K562 (cell line): Measurements from ENCODE around the gene PYM1. TPM values are rescaled to one million over a fixed set of nuclear protein-coding genes. Genes with fewer than 3 reads are reported as not detected.
"Not testable (repeated sequence)": the region's sequence is repeated elsewhere in the genome, so short reads cannot be mapped to it uniquely, and the experiment has no call there.

Experiments used
- ATAC-seq: fragments of 200-7000 bp; cut with Tn5 transposase; 3 replicates; pipeline ENCODE4 v1.9.1; 2020; ENCODE audit warnings: moderate library complexity
- BruUV-seq: library from RNA; stranded (reverse); fragments of 400-500 nt; replicated peaks from 2 replicates; lab custom pipeline; 2021; lab: Mats Ljungman, UMichigan
- CTCF ChIA-PET: fragments of 300-600 bp; formaldehyde crosslinking; extraction: SDS; loops from one replicate; lab custom pipeline; 2021; ENCODE audit warnings: low intra/inter-chr PET ratio; lab: Yijun Ruan, JAX
- POLR2A ChIA-PET: fragments of 300-600, 350-650 bp; sonication (Branson Sonifier 250); formaldehyde crosslinking; extraction: SDS; loops from one replicate; lab custom pipeline; 2021; ENCODE audit warnings: antibody characterized with exemption, inconsistent platforms; lab: Yijun Ruan, JAX
- DNase-seq, 4 experiments: peaks; one replicate each; pipeline versions ENCODE4 v3.0.0 to v3.0.0-alpha.2; 2011 to 2018; ENCODE audit warnings: low spot score in 3 of 4, mixed read lengths in 3 of 4; ENCODE audit errors: extremely low read depth in 1 of 4
- FAIRE-seq: peaks from 2 replicates; lab custom pipeline; 2011; peaks lifted over from hg19 to GRCh38; lab: Jason Lieb, UNC
- H2AFZ ChIP-seq: 2 replicates; pipeline ENCODE4 v1.6.0; 2011; ENCODE audit warnings: low read depth, low read length, control low read depth, inconsistent platforms
- H3K27ac ChIP-seq: fragments of 200-600 bp; 3 replicates; pipeline ENCODE4 v1.8.0; 2011; ENCODE audit warnings: low read depth, mild to moderate bottlenecking, control low read depth, inconsistent platforms, low read length, moderate library complexity, mixed read lengths; ENCODE audit errors: extremely low read depth
- H3K27me3 ChIP-seq, 2 experiments: fragments of 300-600 bp in 1 of 2; 2 replicates in 1 of 2; 3 replicates in 1 of 2; pipeline versions ENCODE4 v1.6.0 to v1.8.0; 2011; ENCODE audit warnings: inconsistent platforms in 2 of 2, low read length in 2 of 2, mild to moderate bottlenecking in 1 of 2, mixed read lengths in 1 of 2, moderate library complexity in 1 of 2; ENCODE audit not compliant: control insufficient read depth in 2 of 2, insufficient read depth in 2 of 2
- H3K36me3 ChIP-seq: fragments of 300-600 bp; 3 replicates; pipeline ENCODE4 v1.8.0; 2011; ENCODE audit warnings: mild to moderate bottlenecking, low read length, inconsistent platforms; ENCODE audit not compliant: control insufficient read depth, insufficient read depth
- H3K4me1 ChIP-seq, 2 experiments: fragments of 200-600 bp in 1 of 2; replicated peaks in 1 of 2; 2 replicates in 1 of 2; 3 replicates in 1 of 2; pipeline versions ENCODE4 v1.5.1 to v1.8.0; 2011; ENCODE audit warnings: inconsistent platforms in 2 of 2, low read length in 2 of 2, mild to moderate bottlenecking in 1 of 2, mixed read lengths in 1 of 2, moderate library complexity in 1 of 2; ENCODE audit not compliant: control insufficient read depth in 2 of 2, insufficient read depth in 2 of 2
- H3K4me2 ChIP-seq: 2 replicates; pipeline ENCODE4 v1.6.1; 2011; ENCODE audit warnings: low read length, control low read depth, inconsistent platforms, mixed read lengths; ENCODE audit not compliant: insufficient read depth
- H3K4me3 ChIP-seq: fragments of 200-600 bp; sonication (generic), shearing (Covaris generic); 2 replicates; pipeline ENCODE4 v1.5.1; 2016; ENCODE audit warnings: control low read depth, inconsistent platforms
- H3K79me2 ChIP-seq: fragments of 200-600 bp; 3 replicates; pipeline ENCODE4 v1.8.0; 2011; ENCODE audit warnings: low read length, inconsistent platforms; ENCODE audit not compliant: control insufficient read depth, insufficient read depth
- H3K9ac ChIP-seq, 2 experiments: 2 replicates each; pipeline versions ENCODE4 v1.6.0 to v1.6.1; 2011; ENCODE audit warnings: low read depth in 2 of 2, low read length in 2 of 2, control low read depth in 1 of 2, inconsistent platforms in 1 of 2, mild to moderate bottlenecking in 1 of 2, mixed read lengths in 1 of 2; ENCODE audit not compliant: insufficient read depth in 1 of 2
- H3K9me1 ChIP-seq: one replicate; pipeline ENCODE4 v1.6.0; 2011; ENCODE audit warnings: inconsistent platforms, mild to moderate bottlenecking, low read length, moderate library complexity; ENCODE audit not compliant: control insufficient read depth, insufficient read depth
- H3K9me3 ChIP-seq: replicated peaks from 2 replicates; pipeline ENCODE4 v1.5.1; 2011; ENCODE audit warnings: low read depth, low read length, inconsistent platforms; ENCODE audit not compliant: control insufficient read depth, insufficient read depth
- H4K20me1 ChIP-seq: replicated peaks from 2 replicates; pipeline ENCODE4 v1.6.1; 2011; ENCODE audit warnings: low read length, inconsistent platforms, mixed read lengths; ENCODE audit not compliant: control insufficient read depth, insufficient read depth
- CBX3 ChIP-seq, 2 experiments: IDR thresholded peaks; 1 replicate in 1 of 2; 2 replicates in 1 of 2; pipeline ENCODE4 v1.6.1; 2012; ENCODE audit warnings: inconsistent platforms in 2 of 2, low read length in 2 of 2, borderline replicate concordance in 1 of 2, control low read depth in 1 of 2
- PHB2 ChIP-seq: fragments of 450-650 bp; IDR thresholded peaks from 2 replicates; pipeline ENCODE4 v1.6.1; 2017; ENCODE audit warnings: low read depth
- TRIM28 ChIP-seq: fragments of 450-650 bp; IDR thresholded peaks from 2 replicates; pipeline ENCODE4 v1.6.1; 2017
- ZNF121 ChIP-seq: sonication (generic); formaldehyde crosslinking; conservative IDR thresholded peaks from 2 replicates; pipeline ENCODE4 v1.8.0; 2022; ENCODE audit warnings: missing genetic modification reagents
- WGBS: fragments of 100-300 bp; shearing (Covaris generic); methylation state at CpG from one replicate; pipeline ENCODE4 v1.1.6; 2016; ENCODE audit warnings: low coverage, mixed read lengths; ENCODE audit not compliant: insufficient coverage; ENCODE audit errors: missing lambda C conversion rate; 5-methylcytosine and 5-hydroxymethylcytosine counted together
- in situ Hi-C: fragments of 300-500 bp; cut with MboI; formaldehyde crosslinking; loops from 4 replicates; pipeline ENCODE4 v1.15.0; 2018; ENCODE audit warnings: inconsistent platforms, mixed read lengths
- intact Hi-C: fragments of 100-400 bp; cut with micrococcal nuclease; formaldehyde crosslinking; loops from 2 replicates; pipeline ENCODE4 v1.14.2; 2022
- polyA plus RNA-seq, 8 experiments: library from polyadenylated mRNA; depleted of rRNA in 4 of 8; stranded (reverse) in 5 of 8; unstranded in 3 of 8; fragments of >200 nt; fragmentation: Nextera tagmentation in 2 of 8; fragmentation: Illumina TruSeq in 1 of 8; extraction: Ambion mirVana in 2 of 8; extraction: Trizol in 1 of 8; gene quantifications; 2 replicates each; pipeline versions ENCODE4 v1.2.1 to v1.2.3, GENCODE V29; 2011 to 2014; ENCODE audit warnings: inconsistent platforms in 1 of 8, missing spikeins in 1 of 8
- total RNA-seq, 7 experiments: library from RNA; depleted of rRNA in 6 of 7; stranded (reverse); fragments of >200 nt in 6 of 7; fragmentation: Illumina TruSeq in 2 of 7; extraction: Trizol in 2 of 7; gene quantifications; 2 replicates each; pipeline versions ENCODE4 v1.2.1 to v1.2.3, GENCODE V29; 2011 to 2021; ENCODE audit warnings: low replicate concordance in 1 of 7

PYM1 gene
- total and polyA plus RNA-seq, 9 of the 15 experiments (the other 6 are each of a cell fraction or from before 2014, with no cell fraction given): 29.0 to 51.3 (median 34.1) TPM

DNA sequence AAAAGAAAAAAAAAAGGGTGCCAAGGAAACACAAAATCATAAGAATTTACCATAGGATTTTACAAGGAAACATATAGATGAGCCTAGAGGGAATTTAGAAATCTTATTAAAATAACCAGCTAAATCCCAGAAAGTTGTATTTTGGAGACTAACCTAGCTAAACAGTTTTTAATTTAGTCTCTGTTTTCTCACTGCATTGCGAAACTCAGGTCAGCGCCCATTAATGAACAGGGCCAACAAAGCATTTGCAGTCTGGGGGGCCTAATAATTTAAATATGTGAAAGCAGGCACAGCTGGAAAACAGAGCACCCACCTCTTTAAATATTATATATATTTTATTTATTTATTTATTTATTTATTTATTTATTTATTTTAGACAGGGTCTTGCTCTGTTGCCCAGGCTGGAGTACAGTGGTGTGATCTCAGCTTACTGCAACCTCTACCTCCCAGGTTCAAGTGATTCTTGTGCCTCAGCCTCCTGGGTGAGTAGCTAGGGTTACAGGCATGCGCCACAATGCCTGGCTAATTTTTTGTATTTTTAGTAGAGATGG is 61.2 kb downstream of the PYM1 start:
- DNase-seq, H3K36me3 ChIP-seq, ATAC-seq, H4K20me1 ChIP-seq, H3K4me1 ChIP-seq, H3K27ac ChIP-seq, intact Hi-C loops, H3K9ac ChIP-seq, H3K9me1 ChIP-seq, H3K4me2 ChIP-seq, H3K4me3 ChIP-seq, H3K27me3 ChIP-seq, H3K79me2 ChIP-seq, H3K9me3 ChIP-seq: not testable (repeated sequence)
- CTCF ChIA-PET: interaction anchor here (0.7 kb wide), 1 partner anchor 36 kb away, joined by 4 read pairs; no protein-coding TSS in a partner anchor
- peak; percentile 57; the same call in 1 of the 2 replicates for TF ChIP-seq ZNF121 (CRISPR knock-in tag)
- TF ChIP-seq, all 486 proteins: peak for 1; not testable (repeated sequence) for 485
- 98% methylated on average over 3 of the region's 3 CpGs for WGBS
- BruUV-seq, FAIRE-seq, H2AFZ ChIP-seq, in situ Hi-C loops: not testable (repeated sequence)
- POLR2A ChIA-PET: interaction anchor here (0.7 kb wide), 1 partner anchor 847 kb away, joined by 3 read pairs; no protein-coding TSS in a partner anchor

DNA sequence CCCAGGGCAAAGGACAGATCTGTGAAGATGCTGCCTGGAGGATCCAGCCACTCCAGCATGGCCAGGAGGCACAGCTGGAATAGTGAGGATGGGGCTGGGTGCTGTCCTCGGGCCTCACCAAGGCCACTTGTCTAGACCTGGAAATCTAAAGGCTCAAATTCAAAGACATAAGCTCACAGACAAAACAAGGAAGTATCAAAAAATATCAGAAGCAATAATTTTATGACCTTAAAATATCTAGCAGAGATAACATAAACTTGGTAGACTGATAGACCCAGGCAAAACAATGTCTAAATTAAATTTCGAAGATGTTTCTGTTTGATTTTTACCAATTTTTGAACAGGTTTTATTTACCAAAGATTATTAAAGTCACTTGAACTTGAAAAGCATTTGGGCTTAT is 62.4 kb downstream of the PYM1 start:
- no peak for DNase-seq
- in situ Hi-C loops (no loop called here), intact Hi-C loops (no loop called here)
- no peak for FAIRE-seq
- H3K4me3 ChIP-seq: no peak overlapping the region
- no peak overlapping the region for H3K27ac ChIP-seq
- H3K4me1 ChIP-seq: no peaks in the 10 kb centered on the region
- no peak overlapping the region for H2AFZ ChIP-seq
- no peaks in the 10 kb centered on the region for H4K20me1 ChIP-seq
- ATAC-seq: no peak
- TF ChIP-seq CBX3 (IDR thresholded peaks at IDR 0.05; ENCODE audit: borderline replicate concordance in 1 of 2, low read length in 2 of 2): 0 out of 3 replicates have a peak, but pooled peaks of 1 of the 2 experiments have one; percentile 33
- peak; percentile 85; the same call in 1 of the 2 replicates for TF ChIP-seq TRIM28
- TF ChIP-seq PHB2: no peak
- no peaks in the 10 kb centered on the region for H3K36me3 ChIP-seq
- WGBS: 25% methylated on average over 2 of the region's 2 CpGs
- POLR2A ChIA-PET: interaction anchor here (1.1 kb wide), 1 partner anchor 16 kb away, joined by 3 read pairs; no protein-coding TSS in a partner anchor
- no peak overlapping the region for H3K4me2 ChIP-seq
- H3K9ac ChIP-seq: no peak overlapping the region
- no peaks in the 10 kb centered on the region; the same call in 1 of the 2 replicates for H3K9me3 ChIP-seq
- no peaks in the 10 kb centered on the region for H3K79me2 ChIP-seq
- CTCF ChIA-PET: no interaction called here
- BruUV-seq: no TSS peak
- no peaks in the 10 kb centered on the region for H3K9me1 ChIP-seq
- no peaks in the 10 kb centered on the region for H3K27me3 ChIP-seq

DNA sequence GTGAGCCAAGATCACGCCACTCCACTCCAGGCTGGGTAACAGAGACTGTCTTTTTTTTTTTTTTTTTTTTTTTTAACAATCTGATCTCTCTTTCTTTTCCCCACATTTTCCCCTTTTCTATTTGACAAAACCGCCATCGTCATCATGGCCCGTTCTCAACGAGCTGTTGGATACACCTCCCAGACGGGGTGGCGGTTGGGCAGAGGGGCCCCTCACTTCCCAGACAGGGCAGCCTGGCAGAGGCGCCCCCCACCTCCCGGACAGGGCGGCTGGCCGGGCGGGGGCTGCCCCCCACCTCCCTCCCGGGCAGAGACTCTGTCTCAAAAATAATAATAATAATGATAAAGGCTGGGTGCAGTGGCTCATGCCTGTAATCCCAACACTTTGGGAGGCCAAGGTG is 64.8 kb downstream of the PYM1 start:
- H3K27ac ChIP-seq, H3K9me1 ChIP-seq, ATAC-seq, H3K27me3 ChIP-seq, H3K36me3 ChIP-seq, H3K9ac ChIP-seq, H3K9me3 ChIP-seq, BruUV-seq, in situ Hi-C loops, intact Hi-C loops, H3K4me1 ChIP-seq, DNase-seq, CTCF ChIA-PET, H3K4me2 ChIP-seq, H2AFZ ChIP-seq, H3K79me2 ChIP-seq, POLR2A ChIA-PET, FAIRE-seq, H4K20me1 ChIP-seq, H3K4me3 ChIP-seq: not testable (repeated sequence)
- 48% methylated on average over 4 of the region's 13 CpGs for WGBS
